ENCODE results near the gene EIF4E3.

GRCh38 chr3:71726146-71726545, 944 bp upstream of the EIF4E3 start:
- TF ChIP-seq MYC (IDR thresholded peaks at IDR 0.05; ENCODE audit: borderline replicate concordance, low read length) (no peak), CTCF (IDR thresholded peaks at IDR 0.05) (no peak), EP300 (IDR thresholded peaks at IDR 0.05) (no peak), ELK1 (IDR thresholded peaks at IDR 0.05; ENCODE audit: low read depth, low read length) (no peak), POLR2A (IDR thresholded peaks at IDR 0.05; ENCODE audit: low read length) (no peak), BCL3 (IDR thresholded peaks at IDR 0.05) (no peak), MAX (IDR thresholded peaks at IDR 0.05) (no peak)

Data from A549 (cell line).